GM23338 (cell line): ENCODE data around the gene ACAD11. TPM values are rescaled to one million over a fixed set of nuclear protein-coding genes. Genes with fewer than 3 reads are reported as not detected.

ENCODE experiments used
- ATAC-seq: fragments of 200-7000 bp; cut with Tn5 transposase; 3 replicates; pipeline ENCODE4 v1.9.1; 2020
- DNase-seq: peaks from one replicate; pipeline ENCODE4 v3.0.0-alpha.2; 2015; ENCODE audit warnings: low spot score
- H2AFZ ChIP-seq: fragments of 200-600 bp; sonication (generic); 2 replicates; pipeline ENCODE4 v1.8.0; 2016; ENCODE audit warnings: antibody characterized with exemption, mild to moderate bottlenecking, moderate library complexity
- H3F3A ChIP-seq: fragments of 200-600 bp; sonication (generic); replicated peaks from 2 replicates; pipeline ENCODE4 v1.8.0; 2017; ENCODE audit warnings: antibody characterized with exemption, mixed run types, low read depth
- H3K27ac ChIP-seq: fragments of 200-600 bp; sonication (generic); 2 replicates; pipeline ENCODE4 v1.6.1; 2016; ENCODE audit warnings: low read depth
- H3K27me3 ChIP-seq: fragments of 200-600 bp; sonication (generic); 2 replicates; pipeline ENCODE4 v1.8.0; 2016; ENCODE audit warnings: mild to moderate bottlenecking, mixed run types, moderate library complexity; ENCODE audit not compliant: insufficient read depth
- H3K36me3 ChIP-seq: fragments of 200-600 bp; sonication (generic); 2 replicates; pipeline ENCODE4 v1.8.0; 2016; ENCODE audit warnings: mild to moderate bottlenecking; ENCODE audit not compliant: insufficient read depth
- H3K4me1 ChIP-seq: fragments of 200-600 bp; sonication (generic); 2 replicates; pipeline ENCODE4 v1.8.0; 2016; ENCODE audit warnings: mild to moderate bottlenecking, moderate library complexity; ENCODE audit not compliant: insufficient read depth
- H3K4me2 ChIP-seq: fragments of 200-600 bp; sonication (generic); 2 replicates; pipeline ENCODE4 v1.7.1; 2017; ENCODE audit warnings: mixed run types
- H3K4me3 ChIP-seq: fragments of 200-600 bp; sonication (generic); 2 replicates; pipeline ENCODE4 v1.6.1; 2016; ENCODE audit warnings: mixed run types
- H3K79me2 ChIP-seq: fragments of 200-600 bp; sonication (generic); replicated peaks from 2 replicates; pipeline ENCODE4 v1.8.0; 2017; ENCODE audit warnings: mild to moderate bottlenecking; ENCODE audit not compliant: insufficient read depth
- H3K9me2 ChIP-seq: fragments of 200-600 bp; sonication (generic); 2 replicates; pipeline ENCODE4 v1.8.0; 2017; ENCODE audit not compliant: insufficient read depth
- H4K20me1 ChIP-seq: fragments of 200-600 bp; sonication (generic); replicated peaks from 2 replicates; pipeline ENCODE4 v1.8.0; 2017; ENCODE audit warnings: mild to moderate bottlenecking; ENCODE audit not compliant: insufficient read depth
- H3K27ac Mint-ChIP-seq: 2 replicates; pipeline ENCODE4 v1.8.0; 2020; ENCODE audit warnings: inconsistent platforms, mild to moderate bottlenecking, moderate library complexity, mixed read lengths
- H3K27me3 Mint-ChIP-seq: 3 replicates; pipeline ENCODE4 v1.8.0; 2022; ENCODE audit warnings: low read depth, mild to moderate bottlenecking, moderate library complexity, mixed read lengths, inconsistent platforms; ENCODE audit not compliant: insufficient read depth, poor library complexity
- H3K36me3 Mint-ChIP-seq: 3 replicates; pipeline ENCODE4 v1.8.0; 2021; ENCODE audit warnings: low read depth, mild to moderate bottlenecking, inconsistent platforms, moderate library complexity, mixed read lengths
- H3K4me1 Mint-ChIP-seq: 3 replicates; pipeline ENCODE4 v1.8.0; 2020; ENCODE audit warnings: mild to moderate bottlenecking, inconsistent platforms, mixed read lengths
- H3K4me3 Mint-ChIP-seq: 3 replicates; pipeline ENCODE4 v1.8.0; 2021; ENCODE audit warnings: moderate library complexity, mild to moderate bottlenecking, inconsistent platforms, mixed read lengths
- H3K9me3 Mint-ChIP-seq: 3 replicates; pipeline ENCODE4 v1.8.0; 2020; ENCODE audit warnings: moderate library complexity, mild to moderate bottlenecking, inconsistent platforms, mixed read lengths
- EZH2 ChIP-seq: fragments of 200-600 bp; sonication (generic); IDR thresholded peaks from one replicate; pipeline ENCODE4 v1.8.0; 2017; ENCODE audit warnings: antibody characterized with exemption, mild to moderate bottlenecking, low read depth; ENCODE audit not compliant: unreplicated experiment
- EZH2phosphoT487 ChIP-seq: fragments of 200-600 bp; sonication (generic); IDR thresholded peaks from one replicate; pipeline ENCODE4 v1.8.1; 2018; ENCODE audit warnings: antibody characterized with exemption; ENCODE audit not compliant: unreplicated experiment
- JUNB ChIP-seq: IDR thresholded peaks from one replicate; pipeline ENCODE4 v1.6.1; 2016; ENCODE audit warnings: antibody characterized with exemption; ENCODE audit not compliant: unreplicated experiment
- NANOG ChIP-seq: IDR thresholded peaks from 2 replicates; pipeline ENCODE4 v1.6.1; 2016; ENCODE audit warnings: antibody characterized with exemption, borderline replicate concordance
- POLR2AphosphoS5 ChIP-seq: IDR thresholded peaks from 2 replicates; pipeline ENCODE4 v1.6.1; 2016; ENCODE audit warnings: antibody characterized with exemption, low read depth
- STAT1 ChIP-seq: IDR thresholded peaks from one replicate; pipeline ENCODE4 v1.6.1; 2016; ENCODE audit warnings: antibody characterized with exemption; ENCODE audit not compliant: unreplicated experiment
- ZNF331 ChIP-seq: fragments of 250-450 bp; sonication (Bioruptor Pico); IDR thresholded peaks from 2 replicates; pipeline ENCODE4 v1.5.0; 2020; ENCODE audit warnings: low read depth, mild to moderate bottlenecking, moderate library complexity
- polyA plus RNA-seq: library from polyadenylated mRNA; unstranded; fragments of >200 nt; fragmentation: Nextera tagmentation; extraction: Ambion mirVana; gene quantifications from 2 replicates; pipeline ENCODE4 v1.2.1, GENCODE V29; 2016
- total RNA-seq: library from RNA; depleted of rRNA; stranded (reverse); fragments of >200 nt; shearing (Covaris generic); gene quantifications from 2 replicates; pipeline ENCODE4 v1.2.3, GENCODE V29; 2014
- TF ChIP-seq, protein P1 (sequence below): fragments of 250-450 bp; sonication (Bioruptor Pico); IDR thresholded peaks from 2 replicates; pipeline ENCODE4 v1.5.0; 2020; ENCODE audit warnings: mild to moderate bottlenecking, moderate library complexity
- TF ChIP-seq, protein P2 (sequence below), 2 experiments: fragments of 200-600 bp in 1 of 2; sonication (generic) in 1 of 2; conservative IDR thresholded peaks; 2 replicates each; pipeline versions ENCODE4 v1.5.1 to v1.6.1; 2016 to 2017; ENCODE audit warnings: antibody characterized with exemption in 2 of 2, low read depth in 2 of 2, mild to moderate bottlenecking in 2 of 2, moderate library complexity in 1 of 2
- TF ChIP-seq, protein P3 (sequence below): IDR thresholded peaks from 2 replicates; pipeline ENCODE4 v1.6.1; 2016; ENCODE audit warnings: antibody characterized with exemption

The ACAD11 gene
- total and polyA plus RNA-seq, 2 experiments from 2014 or later = 11.4 to 17.1 TPM

DNA sequence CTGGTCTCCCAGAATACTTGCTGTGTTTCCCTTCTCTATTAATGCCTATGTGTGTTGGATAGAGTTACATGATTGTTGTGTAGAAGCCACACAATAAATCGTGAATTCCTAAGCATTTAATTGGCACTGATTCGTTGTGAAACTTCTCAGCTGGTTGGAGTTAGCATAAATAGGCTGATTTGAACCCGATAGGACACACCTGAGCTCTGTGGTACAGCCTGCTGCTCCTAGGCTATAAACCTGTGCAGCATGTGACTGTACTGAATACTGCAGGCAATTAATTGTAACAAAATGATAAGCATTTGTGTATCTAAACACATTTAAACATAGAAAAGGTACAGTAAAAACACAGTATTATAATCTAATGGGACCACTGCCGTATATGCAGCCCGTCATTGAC is 4.9 kb downstream of the ACAD11 start:
- Histone ChIP-seq H3K36me3 (no peaks in the 10 kb centered on the region), H3K27me3 (no peaks in the 10 kb centered on the region), H3K4me3 (no peak overlapping the region), H3K4me1 (no peaks in the 10 kb centered on the region; the same call in 1 of the 2 replicates), H3F3A (no peaks in the 10 kb centered on the region), H3K4me2 (no peak overlapping the region), H4K20me1 (no peaks in the 10 kb centered on the region), H3K27ac (no peak overlapping the region), H3K79me2 (peaks cover 3% of the 10 kb centered on the region; the same call in 1 of the 2 replicates), H3K9me2 (no peaks in the 10 kb centered on the region), H2AFZ (no peak overlapping the region)
- no peak overlapping the region for H3K4me3 Mint-ChIP-seq
- no peak for TF ChIP-seq STAT1
- TF ChIP-seq, protein P1, sequence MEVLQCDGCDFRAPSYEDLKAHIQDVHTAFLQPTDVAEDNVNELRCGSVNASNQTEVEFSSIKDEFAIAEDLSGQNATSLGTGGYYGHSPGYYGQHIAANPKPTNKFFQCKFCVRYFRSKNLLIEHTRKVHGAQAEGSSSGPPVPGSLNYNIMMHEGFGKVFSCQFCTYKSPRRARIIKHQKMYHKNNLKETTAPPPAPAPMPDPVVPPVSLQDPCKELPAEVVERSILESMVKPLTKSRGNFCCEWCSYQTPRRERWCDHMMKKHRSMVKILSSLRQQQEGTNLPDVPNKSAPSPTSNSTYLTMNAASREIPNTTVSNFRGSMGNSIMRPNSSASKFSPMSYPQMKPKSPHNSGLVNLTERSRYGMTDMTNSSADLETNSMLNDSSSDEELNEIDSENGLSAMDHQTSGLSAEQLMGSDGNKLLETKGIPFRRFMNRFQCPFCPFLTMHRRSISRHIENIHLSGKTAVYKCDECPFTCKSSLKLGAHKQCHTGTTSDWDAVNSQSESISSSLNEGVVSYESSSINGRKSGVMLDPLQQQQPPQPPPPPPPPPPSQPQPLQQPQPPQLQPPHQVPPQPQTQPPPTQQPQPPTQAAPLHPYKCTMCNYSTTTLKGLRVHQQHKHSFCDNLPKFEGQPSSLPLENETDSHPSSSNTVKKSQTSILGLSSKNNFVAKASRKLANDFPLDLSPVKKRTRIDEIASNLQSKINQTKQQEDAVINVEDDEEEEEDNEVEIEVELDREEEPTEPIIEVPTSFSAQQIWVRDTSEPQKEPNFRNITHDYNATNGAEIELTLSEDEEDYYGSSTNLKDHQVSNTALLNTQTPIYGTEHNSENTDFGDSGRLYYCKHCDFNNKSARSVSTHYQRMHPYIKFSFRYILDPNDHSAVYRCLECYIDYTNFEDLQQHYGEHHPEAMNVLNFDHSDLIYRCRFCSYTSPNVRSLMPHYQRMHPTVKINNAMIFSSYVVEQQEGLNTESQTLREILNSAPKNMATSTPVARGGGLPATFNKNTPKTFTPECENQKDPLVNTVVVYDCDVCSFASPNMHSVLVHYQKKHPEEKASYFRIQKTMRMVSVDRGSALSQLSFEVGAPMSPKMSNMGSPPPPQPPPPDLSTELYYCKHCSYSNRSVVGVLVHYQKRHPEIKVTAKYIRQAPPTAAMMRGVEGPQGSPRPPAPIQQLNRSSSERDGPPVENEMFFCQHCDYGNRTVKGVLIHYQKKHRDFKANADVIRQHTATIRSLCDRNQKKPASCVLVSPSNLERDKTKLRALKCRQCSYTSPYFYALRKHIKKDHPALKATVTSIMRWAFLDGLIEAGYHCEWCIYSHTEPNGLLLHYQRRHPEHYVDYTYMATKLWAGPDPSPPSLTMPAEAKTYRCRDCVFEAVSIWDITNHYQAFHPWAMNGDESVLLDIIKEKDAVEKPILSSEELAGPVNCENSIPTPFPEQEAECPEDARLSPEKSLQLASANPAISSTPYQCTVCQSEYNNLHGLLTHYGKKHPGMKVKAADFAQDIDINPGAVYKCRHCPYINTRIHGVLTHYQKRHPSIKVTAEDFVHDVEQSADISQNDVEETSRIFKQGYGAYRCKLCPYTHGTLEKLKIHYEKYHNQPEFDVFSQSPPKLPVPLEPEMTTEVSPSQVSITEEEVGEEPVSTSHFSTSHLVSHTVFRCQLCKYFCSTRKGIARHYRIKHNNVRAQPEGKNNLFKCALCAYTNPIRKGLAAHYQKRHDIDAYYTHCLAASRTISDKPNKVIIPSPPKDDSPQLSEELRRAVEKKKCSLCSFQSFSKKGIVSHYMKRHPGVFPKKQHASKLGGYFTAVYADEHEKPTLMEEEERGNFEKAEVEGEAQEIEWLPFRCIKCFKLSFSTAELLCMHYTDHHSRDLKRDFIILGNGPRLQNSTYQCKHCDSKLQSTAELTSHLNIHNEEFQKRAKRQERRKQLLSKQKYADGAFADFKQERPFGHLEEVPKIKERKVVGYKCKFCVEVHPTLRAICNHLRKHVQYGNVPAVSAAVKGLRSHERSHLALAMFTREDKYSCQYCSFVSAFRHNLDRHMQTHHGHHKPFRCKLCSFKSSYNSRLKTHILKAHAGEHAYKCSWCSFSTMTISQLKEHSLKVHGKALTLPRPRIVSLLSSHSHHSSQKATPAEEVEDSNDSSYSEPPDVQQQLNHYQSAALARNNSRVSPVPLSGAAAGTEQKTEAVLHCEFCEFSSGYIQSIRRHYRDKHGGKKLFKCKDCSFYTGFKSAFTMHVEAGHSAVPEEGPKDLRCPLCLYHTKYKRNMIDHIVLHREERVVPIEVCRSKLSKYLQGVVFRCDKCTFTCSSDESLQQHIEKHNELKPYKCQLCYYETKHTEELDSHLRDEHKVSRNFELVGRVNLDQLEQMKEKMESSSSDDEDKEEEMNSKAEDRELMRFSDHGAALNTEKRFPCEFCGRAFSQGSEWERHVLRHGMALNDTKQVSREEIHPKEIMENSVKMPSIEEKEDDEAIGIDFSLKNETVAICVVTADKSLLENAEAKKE = no peak
- TF ChIP-seq, protein P2, sequence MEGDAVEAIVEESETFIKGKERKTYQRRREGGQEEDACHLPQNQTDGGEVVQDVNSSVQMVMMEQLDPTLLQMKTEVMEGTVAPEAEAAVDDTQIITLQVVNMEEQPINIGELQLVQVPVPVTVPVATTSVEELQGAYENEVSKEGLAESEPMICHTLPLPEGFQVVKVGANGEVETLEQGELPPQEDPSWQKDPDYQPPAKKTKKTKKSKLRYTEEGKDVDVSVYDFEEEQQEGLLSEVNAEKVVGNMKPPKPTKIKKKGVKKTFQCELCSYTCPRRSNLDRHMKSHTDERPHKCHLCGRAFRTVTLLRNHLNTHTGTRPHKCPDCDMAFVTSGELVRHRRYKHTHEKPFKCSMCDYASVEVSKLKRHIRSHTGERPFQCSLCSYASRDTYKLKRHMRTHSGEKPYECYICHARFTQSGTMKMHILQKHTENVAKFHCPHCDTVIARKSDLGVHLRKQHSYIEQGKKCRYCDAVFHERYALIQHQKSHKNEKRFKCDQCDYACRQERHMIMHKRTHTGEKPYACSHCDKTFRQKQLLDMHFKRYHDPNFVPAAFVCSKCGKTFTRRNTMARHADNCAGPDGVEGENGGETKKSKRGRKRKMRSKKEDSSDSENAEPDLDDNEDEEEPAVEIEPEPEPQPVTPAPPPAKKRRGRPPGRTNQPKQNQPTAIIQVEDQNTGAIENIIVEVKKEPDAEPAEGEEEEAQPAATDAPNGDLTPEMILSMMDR (conservative IDR thresholded peaks at IDR 0.05; ENCODE audit: low read depth in 2 of 2) = no peak
- no peak for TF ChIP-seq JUNB
- TF ChIP-seq, protein P3, sequence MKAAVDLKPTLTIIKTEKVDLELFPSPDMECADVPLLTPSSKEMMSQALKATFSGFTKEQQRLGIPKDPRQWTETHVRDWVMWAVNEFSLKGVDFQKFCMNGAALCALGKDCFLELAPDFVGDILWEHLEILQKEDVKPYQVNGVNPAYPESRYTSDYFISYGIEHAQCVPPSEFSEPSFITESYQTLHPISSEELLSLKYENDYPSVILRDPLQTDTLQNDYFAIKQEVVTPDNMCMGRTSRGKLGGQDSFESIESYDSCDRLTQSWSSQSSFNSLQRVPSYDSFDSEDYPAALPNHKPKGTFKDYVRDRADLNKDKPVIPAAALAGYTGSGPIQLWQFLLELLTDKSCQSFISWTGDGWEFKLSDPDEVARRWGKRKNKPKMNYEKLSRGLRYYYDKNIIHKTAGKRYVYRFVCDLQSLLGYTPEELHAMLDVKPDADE = no peak
- no peak for TF ChIP-seq EZH2
- TF ChIP-seq POLR2AphosphoS5 = no peak
- TF ChIP-seq ZNF331 (CRISPR knock-in tag) = no peak
- no peak for TF ChIP-seq NANOG
- no peak for TF ChIP-seq EZH2phosphoT487
- no peaks in the 10 kb centered on the region for H3K27me3 Mint-ChIP-seq
- DNase-seq (no peak), ATAC-seq (no peak)
- H3K36me3 Mint-ChIP-seq = no peaks in the 10 kb centered on the region
- H3K4me1 Mint-ChIP-seq = peaks cover 5% of the 10 kb centered on the region; the same call in 1 of the 3 replicates
- no peaks in the 10 kb centered on the region for H3K9me3 Mint-ChIP-seq
- H3K27ac Mint-ChIP-seq = no peak overlapping the region
